K562 (cell line): ENCODE measurements around the gene KIAA0513. TPM values are rescaled to one million over a fixed set of nuclear protein-coding genes. Genes with fewer than 3 reads are reported as not detected.

Experiments
- ARNT ChIP-seq, 2 experiments: fragments of 450-650 bp; IDR thresholded peaks; 2 replicates each; pipeline ENCODE4 v1.6.1; 2016; ENCODE audit warnings: mild to moderate bottlenecking in 1 of 2
- CBFA2T2 ChIP-seq: fragments of 450-650 bp; conservative IDR thresholded peaks from 2 replicates; pipeline ENCODE4 v1.6.1; 2017; ENCODE audit warnings: mild to moderate bottlenecking
- CCNT2 ChIP-seq: IDR thresholded peaks from 2 replicates; pipeline ENCODE4 v1.6.1; 2011; ENCODE audit warnings: borderline replicate concordance, low read depth, mild to moderate bottlenecking, moderate library complexity, mixed read lengths, low read length; ENCODE audit not compliant: insufficient read length; ENCODE audit errors: extremely low read depth
- COPS2 ChIP-seq: fragments of 450-650 bp; conservative IDR thresholded peaks from 2 replicates; pipeline ENCODE4 v1.6.1; 2016; ENCODE audit warnings: mild to moderate bottlenecking, moderate library complexity
- CREB1 ChIP-seq, 2 experiments: sonication (generic) in 1 of 2; formaldehyde crosslinking in 1 of 2; IDR thresholded peaks; 2 replicates each; pipeline versions ENCODE4 v1.6.1 to v1.8.0; 2012 to 2022; ENCODE audit warnings: inconsistent platforms in 1 of 2, mild to moderate bottlenecking in 1 of 2, missing genetic modification reagents in 1 of 2, moderate library complexity in 1 of 2
- FOXO4 ChIP-seq: fragments of 450-650 bp; formaldehyde crosslinking; IDR thresholded peaks from 2 replicates; pipeline ENCODE4 v1.4.0; 2020; ENCODE audit warnings: mild to moderate bottlenecking, moderate library complexity
- GATAD2A ChIP-seq: fragments of 450-650 bp; IDR thresholded peaks from 2 replicates; pipeline ENCODE4 v1.6.1; 2017
- GTF2E2 ChIP-seq: fragments of 200-800 bp; sonication (Bioruptor generic); IDR thresholded peaks from 2 replicates; pipeline ENCODE4 v1.6.1; 2016; ENCODE audit warnings: missing genetic modification characterization, missing compliant biosample characterization
- GTF2F1 ChIP-seq: IDR thresholded peaks from 2 replicates; pipeline ENCODE4 v1.6.1; 2011; ENCODE audit warnings: low read depth, low read length, improper control_type of control experiment
- KLF6 ChIP-seq: fragments of 250-450 bp; sonication (Bioruptor Pico); IDR thresholded peaks from 2 replicates; pipeline ENCODE4 v1.4.0; 2020; ENCODE audit warnings: mild to moderate bottlenecking, moderate library complexity, borderline replicate concordance
- LCOR ChIP-seq: sonication (generic); formaldehyde crosslinking; IDR thresholded peaks from 2 replicates; pipeline ENCODE4 v1.8.0; 2022; ENCODE audit warnings: mild to moderate bottlenecking, missing genetic modification reagents
- MBD2 ChIP-seq: sonication (generic); IDR thresholded peaks from 2 replicates; pipeline ENCODE4 v1.6.1; 2016; ENCODE audit warnings: low read depth, borderline replicate concordance
- NFE2 ChIP-seq: IDR thresholded peaks from 2 replicates; pipeline ENCODE4 v1.6.1; 2014; ENCODE audit warnings: antibody characterized with exemption, low read depth
- NR1H2 ChIP-seq: sonication (generic); formaldehyde crosslinking; IDR thresholded peaks from 2 replicates; pipeline ENCODE4 v1.4.0; 2020; ENCODE audit warnings: mild to moderate bottlenecking, missing genetic modification reagents
- POLR3G ChIP-seq: IDR thresholded peaks from 2 replicates; pipeline ENCODE4 v1.6.1; 2011; ENCODE audit not compliant: insufficient read length, insufficient replicate concordance; ENCODE audit errors: extremely low read depth
- SIRT6 ChIP-seq: IDR thresholded peaks from one replicate; pipeline ENCODE4 v1.6.1; 2012; ENCODE audit warnings: low read depth, mild to moderate bottlenecking, control low read depth, inconsistent platforms, low read length, moderate library complexity
- SMARCC2 ChIP-seq: fragments of 450-650 bp; IDR thresholded peaks from 2 replicates; pipeline ENCODE4 v1.6.1; 2017; ENCODE audit warnings: antibody characterized with exemption, moderate library complexity, mild to moderate bottlenecking, low read depth
- SP1 ChIP-seq: sonication (generic); formaldehyde crosslinking; IDR thresholded peaks from 2 replicates; pipeline ENCODE4 v1.8.1; 2022; ENCODE audit warnings: mild to moderate bottlenecking, missing genetic modification reagents
- SP2 ChIP-seq: IDR thresholded peaks from 2 replicates; pipeline ENCODE4 v1.6.1; 2011; ENCODE audit warnings: mild to moderate bottlenecking, low read depth, low read length, moderate library complexity; ENCODE audit not compliant: poor library complexity, severe bottlenecking; ENCODE audit errors: extremely low read depth
- YBX1 ChIP-seq: fragments of 450-650 bp; IDR thresholded peaks from 2 replicates; pipeline ENCODE4 v1.7.1; 2016; ENCODE audit warnings: mild to moderate bottlenecking
- ZNF146 ChIP-seq: IDR thresholded peaks from one replicate; pipeline ENCODE4 v1.6.1; 2018; ENCODE audit warnings: missing compliant biosample characterization; ENCODE audit not compliant: unreplicated experiment
- ZNF232 ChIP-seq: sonication (generic); formaldehyde crosslinking; IDR thresholded peaks from 2 replicates; pipeline ENCODE4 v1.8.0; 2022; ENCODE audit warnings: mild to moderate bottlenecking, missing genetic modification reagents
- ZNF311 ChIP-seq: fragments of 250-450 bp; sonication (Bioruptor Pico); IDR thresholded peaks from 2 replicates; pipeline ENCODE4 v1.4.0; 2020; ENCODE audit warnings: mild to moderate bottlenecking, moderate library complexity
- ZNF316 ChIP-seq: fragments of 450-650 bp; IDR thresholded peaks from 2 replicates; pipeline ENCODE4 v1.6.1; 2016
- ZNF512 ChIP-seq: IDR thresholded peaks from 2 replicates; pipeline ENCODE4 v1.6.1; 2016; ENCODE audit warnings: missing genetic modification characterization, missing compliant biosample characterization
- polyA plus RNA-seq, 8 experiments: library from polyadenylated mRNA; depleted of rRNA in 4 of 8; stranded (reverse) in 5 of 8; unstranded in 3 of 8; fragments of >200 nt; fragmentation: Nextera tagmentation in 2 of 8; fragmentation: Illumina TruSeq in 1 of 8; extraction: Ambion mirVana in 2 of 8; extraction: Trizol in 1 of 8; gene quantifications; 2 replicates each; pipeline versions ENCODE4 v1.2.1 to v1.2.3, GENCODE V29; 2011 to 2014; ENCODE audit warnings: inconsistent platforms in 1 of 8, missing spikeins in 1 of 8
- total RNA-seq, 7 experiments: library from RNA; depleted of rRNA in 6 of 7; stranded (reverse); fragments of >200 nt in 6 of 7; fragmentation: Illumina TruSeq in 2 of 7; extraction: Trizol in 2 of 7; gene quantifications; 2 replicates each; pipeline versions ENCODE4 v1.2.1 to v1.2.3, GENCODE V29; 2011 to 2021; ENCODE audit warnings: low replicate concordance in 1 of 7
- TF ChIP-seq, protein P1 (sequence below): fragments of 250-450 bp; sonication (Bioruptor Pico); IDR thresholded peaks from 2 replicates; pipeline ENCODE4 v1.4.0; 2020; ENCODE audit warnings: mild to moderate bottlenecking, moderate library complexity

KIAA0513 gene
- total and polyA plus RNA-seq, 9 of the 15 experiments (the other 6 are each of a cell fraction or from before 2014, with no cell fraction given): 0.18 to 13.7 (median 10.2) TPM

- TF ChIP-seq SIRT6 (no peak), NR1H2 (CRISPR knock-in tag) (no peak), ZNF146 (CRISPR knock-in tag) (no peak), NFE2 (no peak), SP2 (no peak), ZNF311 (peak; percentile 37; the same call in 1 of the 2 replicates), COPS2 (no peak), ARNT (IDR thresholded peaks at IDR 0.05) (no peak), CCNT2 (peak; percentile 92), LCOR (CRISPR knock-in tag) (no peak), FOXO4 (no peak), ZNF316 (no peak), ZNF232 (CRISPR knock-in tag) (no peak), MBD2 (peak; percentile 58; the same call in 1 of the 2 replicates), GTF2F1 (0 out of 2 replicates have a peak, but pooled peaks have one; percentile 67), GATAD2A (0 out of 2 replicates have a peak, but pooled peaks have one; percentile 45), YBX1 (no peak), POLR3G (no peak), CREB1 (IDR thresholded peaks at IDR 0.05) (peak; percentile 31; the same call in 1 of the 2 replicates), CREB1 (CRISPR knock-in tag; IDR thresholded peaks at IDR 0.05) (no peak), SMARCC2 (0 out of 2 replicates have a peak, but pooled peaks have one; percentile 42), GTF2E2 (tag) (peak; percentile 67; the same call in 1 of the 2 replicates), ZNF512 (no peak), KLF6 (peak; percentile 54; the same call in 1 of the 2 replicates), CBFA2T2 (peak; percentile 96), SP1 (CRISPR knock-in tag) (peak; percentile 93)
- TF ChIP-seq, protein P1, sequence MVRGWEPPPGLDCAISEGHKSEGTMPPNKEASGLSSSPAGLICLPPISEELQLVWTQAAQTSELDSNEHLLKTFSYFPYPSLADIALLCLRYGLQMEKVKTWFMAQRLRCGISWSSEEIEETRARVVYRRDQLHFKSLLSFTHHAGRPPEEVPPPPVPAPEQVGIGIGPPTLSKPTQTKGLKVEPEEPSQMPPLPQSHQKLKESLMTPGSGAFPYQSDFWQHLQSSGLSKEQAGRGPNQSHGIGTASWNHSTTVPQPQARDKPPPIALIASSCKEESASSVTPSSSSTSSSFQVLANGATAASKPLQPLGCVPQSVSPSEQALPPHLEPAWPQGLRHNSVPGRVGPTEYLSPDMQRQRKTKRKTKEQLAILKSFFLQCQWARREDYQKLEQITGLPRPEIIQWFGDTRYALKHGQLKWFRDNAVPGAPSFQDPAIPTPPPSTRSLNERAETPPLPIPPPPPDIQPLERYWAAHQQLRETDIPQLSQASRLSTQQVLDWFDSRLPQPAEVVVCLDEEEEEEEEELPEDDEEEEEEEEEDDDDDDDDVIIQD (CRISPR knock-in tag): peak; percentile 84; the same call in 1 of the 2 replicates
These were observed at the start of gene KIAA0513 (continued) for GRCh38 chr16:85027349-85027957.
